Upper lobe of left lung (tissue), 4 donors: Measurements from ENCODE around the gene NFASC.

Experiments
- CTCF ChIP-seq, 6 experiments: fragments of 450-650 bp in 4 of 6; fragments of 200-600 bp in 2 of 6; sonication (generic) in 2 of 6; IDR thresholded peaks; one replicate each; pipeline ENCODE4 v1.5.1; 2016 to 2019; ENCODE audit warnings: antibody characterized with exemption in 6 of 6
- POLR2AphosphoS5 ChIP-seq, 2 donors: sonication (generic); formaldehyde crosslinking; IDR thresholded peaks; one replicate each; pipeline ENCODE4 v1.5.1; 2017; ENCODE audit warnings: antibody characterized with exemption in 2 of 2

GRCh38 chr1:205017001-205017400 is 146.3 kb downstream of the NFASC start:
- TF ChIP-seq CTCF (IDR thresholded peaks at IDR 0.05) (no peak), POLR2AphosphoS5 (IDR thresholded peaks at IDR 0.05) (no peak)
